Lower lobe of right lung (tissue), 2 donors: ENCODE data around the gene SLC39A10. TPM values are rescaled to one million over a fixed set of nuclear protein-coding genes. Genes with fewer than 3 reads are reported as not detected.

ENCODE experiments used
- ATAC-seq, 2 donors: fragments of 200-7000 bp; cut with Tn5 transposase; one replicate each; pipeline ENCODE4 v1.9.1; 2020 to 2022; ENCODE audit warnings: mild to moderate bottlenecking in 2 of 2, moderate library complexity in 2 of 2
- DNase-seq: peaks from one replicate; pipeline ENCODE4 v3.0.0-alpha.2; 2020
- H3K27ac ChIP-seq: fragments of 200-600 bp; one replicate; pipeline ENCODE4 v1.8.0; 2022
- H3K27me3 ChIP-seq: fragments of 200-600 bp; one replicate; pipeline ENCODE4 v1.8.0; 2022; ENCODE audit warnings: low read depth
- H3K36me3 ChIP-seq: fragments of 200-600 bp; one replicate; pipeline ENCODE4 v1.8.0; 2022; ENCODE audit warnings: mild to moderate bottlenecking
- H3K4me1 ChIP-seq: fragments of 200-600 bp; one replicate; pipeline ENCODE4 v1.8.0; 2022
- H3K4me3 ChIP-seq: fragments of 200-600 bp; one replicate; pipeline ENCODE4 v1.8.0; 2022; ENCODE audit warnings: mild to moderate bottlenecking
- H3K9me3 ChIP-seq: fragments of 200-600 bp; one replicate; pipeline ENCODE4 v1.8.0; 2022
- intact Hi-C: fragments of 100-400 bp; cut with DNase I; formaldehyde crosslinking; loops from one replicate; pipeline ENCODE4 v1.11.0; 2022
- total RNA-seq: library from RNA; stranded (reverse); fragmentation: NEBNext Ultra II Directional; extraction: Animal tissue kit (Norgen Biotek cat#: 25700); gene quantifications from one replicate; pipeline ENCODE4 v1.2.1, GENCODE V29; 2021
- TF ChIP-seq, protein P1 (sequence below): fragments of 200-600 bp; IDR thresholded peaks from one replicate; pipeline ENCODE4 v1.8.0; 2022; ENCODE audit warnings: antibody characterized with exemption, mild to moderate bottlenecking
- donor health status: DM: no; HTN: yes; CAD: no; lungs with severe emphysema.

SLC39A10 gene
- total RNA-seq, 1 donor from 2014 or later = 37.2 TPM

DNA sequence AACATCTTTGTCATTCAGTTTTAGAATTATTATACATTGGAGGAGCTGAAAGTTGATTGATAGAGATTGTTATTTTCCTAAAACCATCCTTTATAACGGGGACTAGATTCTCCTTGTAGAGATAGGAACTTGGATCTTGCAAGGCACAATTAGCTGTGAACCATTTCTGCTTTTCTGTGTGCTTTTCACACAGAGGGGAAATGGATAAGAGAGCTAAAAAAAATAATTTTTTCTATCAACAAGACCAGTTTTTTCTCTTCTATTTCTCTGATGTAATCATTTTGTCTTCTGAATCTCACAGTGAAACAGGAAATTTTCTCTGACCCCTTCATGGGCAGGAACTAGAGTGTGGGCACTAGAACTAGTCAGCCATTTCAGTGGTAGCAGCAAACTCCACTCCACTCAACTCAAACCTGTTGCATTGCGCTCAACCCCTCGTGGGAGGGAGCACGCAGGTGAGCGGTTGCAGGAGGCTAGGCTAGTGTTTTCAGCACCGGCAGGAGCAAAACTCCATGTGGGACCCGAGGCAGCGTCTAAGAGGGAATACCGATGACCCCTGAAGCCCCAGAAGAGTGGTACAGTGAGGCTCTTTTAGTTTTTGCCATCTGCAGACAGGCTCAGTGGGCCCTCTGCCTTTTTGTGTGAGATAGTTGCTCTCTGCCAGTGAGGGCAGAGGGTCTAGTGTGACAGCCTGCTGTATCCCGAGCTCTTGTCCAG, 24.0 kb upstream of the SLC39A10 start:
- H3K9me3 ChIP-seq = no peaks in the 10 kb centered on the region
- DNase-seq (no peak), ATAC-seq (peak in 1 of 2 donors; percentile 25)
- TF ChIP-seq, protein P1, sequence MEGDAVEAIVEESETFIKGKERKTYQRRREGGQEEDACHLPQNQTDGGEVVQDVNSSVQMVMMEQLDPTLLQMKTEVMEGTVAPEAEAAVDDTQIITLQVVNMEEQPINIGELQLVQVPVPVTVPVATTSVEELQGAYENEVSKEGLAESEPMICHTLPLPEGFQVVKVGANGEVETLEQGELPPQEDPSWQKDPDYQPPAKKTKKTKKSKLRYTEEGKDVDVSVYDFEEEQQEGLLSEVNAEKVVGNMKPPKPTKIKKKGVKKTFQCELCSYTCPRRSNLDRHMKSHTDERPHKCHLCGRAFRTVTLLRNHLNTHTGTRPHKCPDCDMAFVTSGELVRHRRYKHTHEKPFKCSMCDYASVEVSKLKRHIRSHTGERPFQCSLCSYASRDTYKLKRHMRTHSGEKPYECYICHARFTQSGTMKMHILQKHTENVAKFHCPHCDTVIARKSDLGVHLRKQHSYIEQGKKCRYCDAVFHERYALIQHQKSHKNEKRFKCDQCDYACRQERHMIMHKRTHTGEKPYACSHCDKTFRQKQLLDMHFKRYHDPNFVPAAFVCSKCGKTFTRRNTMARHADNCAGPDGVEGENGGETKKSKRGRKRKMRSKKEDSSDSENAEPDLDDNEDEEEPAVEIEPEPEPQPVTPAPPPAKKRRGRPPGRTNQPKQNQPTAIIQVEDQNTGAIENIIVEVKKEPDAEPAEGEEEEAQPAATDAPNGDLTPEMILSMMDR = no peak
- no peaks in the 10 kb centered on the region for H3K36me3 ChIP-seq
- intact Hi-C loops = no loop called here
- no peaks in the 10 kb centered on the region for H3K4me1 ChIP-seq
- no peak overlapping the region for H3K4me3 ChIP-seq
- no peaks in the 10 kb centered on the region for H3K27me3 ChIP-seq
- H3K27ac ChIP-seq = no peak overlapping the region

DNA sequence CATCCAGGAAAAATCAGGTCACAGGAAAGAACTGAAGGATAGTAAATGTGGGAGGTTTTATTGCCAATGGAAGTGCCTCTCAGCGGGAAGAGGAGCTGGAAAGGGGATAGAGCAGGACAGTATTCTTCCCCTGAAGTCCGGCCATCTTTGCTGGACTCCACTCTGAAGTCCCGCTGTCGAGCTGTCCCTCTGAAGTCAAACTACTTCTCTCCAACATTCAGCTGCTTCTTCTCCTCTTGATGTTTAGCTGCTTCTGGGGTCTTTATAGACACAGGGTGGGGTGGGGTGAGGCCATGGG, 23.5 kb upstream of the SLC39A10 start:
- H3K27me3 ChIP-seq = no peaks in the 10 kb centered on the region
- no peaks in the 10 kb centered on the region for H3K36me3 ChIP-seq
- intact Hi-C loops = no loop called here
- H3K4me1 ChIP-seq = no peaks in the 10 kb centered on the region
- H3K9me3 ChIP-seq = no peaks in the 10 kb centered on the region
- no peak overlapping the region for H3K27ac ChIP-seq
- TF ChIP-seq, protein P1 = no peak
- ATAC-seq (no peak), DNase-seq (no peak)
- no peak overlapping the region for H3K4me3 ChIP-seq

DNA sequence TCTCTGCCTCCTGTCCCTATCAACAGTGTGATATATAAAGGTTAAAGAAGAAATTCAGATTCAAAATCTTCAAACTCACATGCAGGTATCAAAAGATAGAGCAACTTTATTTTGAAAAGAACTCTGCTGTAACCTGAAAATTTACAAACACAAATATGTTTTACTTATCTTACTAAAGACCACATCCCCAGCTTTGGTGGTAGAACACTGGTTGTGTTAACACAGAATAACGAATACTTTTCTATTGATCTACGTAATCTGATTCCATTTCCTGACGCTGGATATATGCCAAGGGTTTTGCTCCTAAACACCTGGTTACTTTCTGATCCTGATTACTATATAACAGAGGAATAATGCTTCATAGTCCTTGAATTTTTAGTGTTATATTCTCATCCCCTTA, 23.1 kb upstream of the SLC39A10 start:
- DNase-seq = no peak
- no peaks in the 10 kb centered on the region for H3K4me1 ChIP-seq
- TF ChIP-seq, protein P1 = no peak
- no peak for ATAC-seq
- no peaks in the 10 kb centered on the region for H3K9me3 ChIP-seq
- intact Hi-C loops = no loop called here
- no peak overlapping the region for H3K27ac ChIP-seq
- no peaks in the 10 kb centered on the region for H3K27me3 ChIP-seq
- H3K36me3 ChIP-seq = no peaks in the 10 kb centered on the region
- H3K4me3 ChIP-seq = no peak overlapping the region

DNA sequence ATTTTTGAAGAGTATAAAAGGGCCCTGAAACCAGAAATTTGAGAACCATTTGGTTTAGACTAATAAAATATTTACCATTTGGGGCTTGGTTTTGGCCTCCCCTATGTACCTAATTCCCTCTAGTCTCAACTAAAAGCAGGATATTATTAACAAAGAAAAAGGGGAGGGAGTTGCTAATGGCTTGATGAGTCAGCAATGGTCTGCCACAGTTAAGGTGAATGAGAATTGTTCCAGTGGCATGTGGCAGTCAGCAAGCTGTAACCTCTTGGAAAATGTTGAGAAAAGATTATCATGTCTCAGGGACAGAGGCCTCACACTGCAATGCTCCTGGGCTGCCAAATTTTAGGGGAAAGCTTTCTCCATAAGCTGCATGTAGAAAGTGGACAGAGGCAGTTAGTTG, 20.1 kb upstream of the SLC39A10 start:
- no peak overlapping the region for H3K27ac ChIP-seq
- no peak overlapping the region for H3K4me3 ChIP-seq
- ATAC-seq = no peak
- no peak for DNase-seq
- TF ChIP-seq, protein P1 = no peak
- H3K9me3 ChIP-seq = no peaks in the 10 kb centered on the region
- no peaks in the 10 kb centered on the region for H3K36me3 ChIP-seq
- H3K27me3 ChIP-seq = no peaks in the 10 kb centered on the region
- no peaks in the 10 kb centered on the region for H3K4me1 ChIP-seq
- intact Hi-C loops = no loop called here

DNA sequence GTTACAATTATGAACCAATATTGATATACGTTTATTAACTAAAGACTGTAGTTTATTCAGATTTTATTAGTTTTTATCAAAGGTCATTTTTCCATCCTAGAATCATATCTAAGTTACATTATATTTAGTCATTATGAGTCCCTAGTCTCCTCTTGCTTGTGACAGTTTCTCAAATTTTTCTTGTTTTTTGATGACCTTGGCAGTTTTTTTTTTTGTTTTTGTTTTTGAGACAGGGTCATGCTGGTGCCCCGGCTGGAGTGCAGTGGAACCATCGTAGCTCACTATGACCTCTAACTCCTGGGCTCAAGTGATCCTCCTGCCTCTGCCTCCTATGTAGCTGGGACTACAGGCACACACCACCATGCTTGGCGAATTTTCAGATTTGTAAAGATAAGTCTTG, 18.3 kb upstream of the SLC39A10 start:
- H3K9me3 ChIP-seq = no peaks in the 10 kb centered on the region
- ATAC-seq = no peak
- H3K27me3 ChIP-seq = no peaks in the 10 kb centered on the region
- peaks cover 6% of the 10 kb centered on the region for H3K4me1 ChIP-seq
- TF ChIP-seq, protein P1 = no peak
- no peak overlapping the region for H3K4me3 ChIP-seq
- intact Hi-C loops = no loop called here
- H3K36me3 ChIP-seq = no peaks in the 10 kb centered on the region
- no peak overlapping the region for H3K27ac ChIP-seq
- no peak for DNase-seq
